HEK293T (cell line): ENCODE measurements around the gene PAQR9.

ENCODE experiments used
- CTCF ChIA-PET: fragments of 350-600 bp; formaldehyde crosslinking; extraction: SDS; loops from one replicate; lab custom pipeline; 2021; ENCODE audit warnings: antibody characterized with exemption, inconsistent platforms; lab: Yijun Ruan, JAX
- POLR2A ChIA-PET: fragments of 350-600 bp; formaldehyde crosslinking; extraction: SDS; loops from one replicate; lab custom pipeline; 2020; ENCODE audit warnings: antibody characterized with exemption, inconsistent platforms; lab: Yijun Ruan, JAX
- DNase-seq: peaks from one replicate; pipeline ENCODE4 v3.0.0; 2012; ENCODE audit warnings: mixed read lengths; ENCODE audit errors: extremely low spot score
- ARNT ChIP-seq: fragments of 450-650 bp; IDR thresholded peaks from 2 replicates; pipeline ENCODE4 v1.6.1; 2017; ENCODE audit warnings: mild to moderate bottlenecking
- BHLHE40 ChIP-seq: fragments of 450-650 bp; IDR thresholded peaks from 2 replicates; pipeline ENCODE4 v1.6.1; 2016; ENCODE audit warnings: mild to moderate bottlenecking, moderate library complexity, borderline replicate concordance
- ELF4 ChIP-seq: fragments of 450-650 bp; IDR thresholded peaks from 2 replicates; pipeline ENCODE4 v1.6.1; 2017; ENCODE audit warnings: antibody characterized with exemption
- FOXK2 ChIP-seq: fragments of 450-650 bp; IDR thresholded peaks from 2 replicates; pipeline ENCODE4 v1.6.1; 2016; ENCODE audit warnings: mild to moderate bottlenecking
- FOXM1 ChIP-seq: fragments of 450-650 bp; IDR thresholded peaks from 2 replicates; pipeline ENCODE4 v1.6.1; 2017; ENCODE audit warnings: mild to moderate bottlenecking, borderline replicate concordance
- HDGF ChIP-seq: fragments of 450-650 bp; IDR thresholded peaks from 2 replicates; pipeline ENCODE4 v1.6.1; 2017; ENCODE audit warnings: antibody characterized with exemption, borderline replicate concordance
- L3MBTL2 ChIP-seq: fragments of 450-650 bp; conservative IDR thresholded peaks from 2 replicates; pipeline ENCODE4 v1.6.1; 2016; ENCODE audit warnings: mild to moderate bottlenecking
- LEF1 ChIP-seq: fragments of 450-650 bp; IDR thresholded peaks from 2 replicates; pipeline ENCODE4 v1.6.1; 2017; ENCODE audit warnings: mild to moderate bottlenecking, borderline replicate concordance
- NFRKB ChIP-seq: fragments of 450-650 bp; IDR thresholded peaks from 2 replicates; pipeline ENCODE4 v1.6.1; 2016; ENCODE audit warnings: mild to moderate bottlenecking, moderate library complexity
- SP1 ChIP-seq: fragments of 450-650 bp; IDR thresholded peaks from 2 replicates; pipeline ENCODE4 v1.6.1; 2017
- SUZ12 ChIP-seq: fragments of 450-650 bp; IDR thresholded peaks from 2 replicates; pipeline ENCODE4 v1.6.1; 2016; ENCODE audit warnings: mild to moderate bottlenecking
- TARDBP ChIP-seq: fragments of 450-650 bp; IDR thresholded peaks from 2 replicates; pipeline ENCODE4 v1.6.1; 2016
- ZNF384 ChIP-seq: fragments of 450-650 bp; IDR thresholded peaks from 2 replicates; pipeline ENCODE4 v1.6.1; 2016
- TF ChIP-seq, protein P1 (sequence below): fragments of 450-650 bp; IDR thresholded peaks from 2 replicates; pipeline ENCODE4 v1.6.1; 2016

PAQR9 gene

DNA sequence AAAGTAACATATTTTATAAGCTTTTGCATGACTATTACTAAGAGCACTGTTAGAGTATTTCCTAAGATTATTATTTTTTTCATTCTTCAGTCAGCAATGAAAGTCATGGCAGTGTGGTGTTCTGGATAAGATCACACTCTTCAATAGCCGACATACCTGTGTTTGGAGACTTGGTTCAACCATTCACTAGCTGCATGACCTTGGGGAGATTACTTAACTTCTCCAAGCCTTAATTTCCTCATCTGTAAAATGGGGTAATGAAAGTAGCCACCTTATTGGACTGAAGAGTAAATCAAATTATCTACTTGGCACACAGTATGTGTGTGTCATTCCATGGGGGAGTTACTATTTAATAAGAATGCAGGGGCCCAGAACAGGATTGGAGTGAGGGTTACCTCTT is 50.0 kb downstream of the PAQR9 start:
- ChIA-PET CTCF (interaction anchor here (0.6 kb wide), 1 partner anchor 119 kb away, joined by 4 read pairs; no protein-coding TSS in a partner anchor), POLR2A (no interaction called here)
- TF ChIP-seq FOXM1 (no peak), BHLHE40 (no peak), ARNT (no peak), SUZ12 (no peak), ZNF384 (no peak), L3MBTL2 (no peak), LEF1 (no peak), ELF4 (no peak), FOXK2 (no peak), TARDBP (no peak), SP1 (no peak), HDGF (no peak)
- TF ChIP-seq, protein P1, sequence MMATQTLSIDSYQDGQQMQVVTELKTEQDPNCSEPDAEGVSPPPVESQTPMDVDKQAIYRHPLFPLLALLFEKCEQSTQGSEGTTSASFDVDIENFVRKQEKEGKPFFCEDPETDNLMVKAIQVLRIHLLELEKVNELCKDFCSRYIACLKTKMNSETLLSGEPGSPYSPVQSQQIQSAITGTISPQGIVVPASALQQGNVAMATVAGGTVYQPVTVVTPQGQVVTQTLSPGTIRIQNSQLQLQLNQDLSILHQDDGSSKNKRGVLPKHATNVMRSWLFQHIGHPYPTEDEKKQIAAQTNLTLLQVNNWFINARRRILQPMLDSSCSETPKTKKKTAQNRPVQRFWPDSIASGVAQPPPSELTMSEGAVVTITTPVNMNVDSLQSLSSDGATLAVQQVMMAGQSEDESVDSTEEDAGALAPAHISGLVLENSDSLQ = no peak
- no peak for DNase-seq

DNA sequence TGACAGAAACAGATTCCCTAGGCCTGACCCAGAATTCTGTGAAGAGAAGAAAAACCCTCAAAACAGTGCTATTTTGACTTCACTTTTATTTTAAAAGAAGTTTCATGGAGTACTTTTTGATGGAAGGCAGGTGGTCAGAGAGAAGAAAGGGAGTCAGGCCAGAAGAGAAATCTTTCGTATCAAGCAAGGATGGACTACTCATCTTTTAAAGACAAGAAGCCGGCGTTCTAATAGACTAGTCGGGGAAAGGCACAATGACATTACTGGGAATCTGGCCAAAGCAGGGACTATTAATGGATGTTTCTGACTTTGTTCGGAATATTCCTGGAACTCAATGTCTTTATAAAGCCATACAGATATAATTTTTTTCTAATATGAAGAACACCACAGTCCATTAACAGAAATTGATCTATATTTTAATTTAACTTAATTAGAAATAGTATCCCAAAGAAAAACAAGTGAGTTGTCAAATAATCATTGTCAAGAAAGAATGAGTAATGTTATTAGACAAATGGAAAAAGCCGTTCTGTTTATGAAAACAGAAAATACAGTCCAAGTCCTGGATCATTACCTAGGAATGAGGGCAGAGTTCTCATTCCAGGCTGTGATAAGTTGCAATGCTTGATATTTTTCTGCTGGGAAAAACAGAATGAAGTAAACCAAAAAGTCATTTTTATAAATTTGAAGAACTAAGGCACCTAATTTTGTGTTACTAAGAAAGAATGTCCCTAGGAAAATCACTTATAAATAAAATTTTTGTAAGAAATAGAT is 50.9 kb downstream of the PAQR9 start:
- POLR2A ChIA-PET = no interaction called here
- CTCF ChIA-PET = no interaction called here
- TF ChIP-seq FOXK2 = no peak
- TF ChIP-seq NFRKB = no peak
- no peak for TF ChIP-seq SP1
- TF ChIP-seq LEF1 = no peak
- no peak for TF ChIP-seq BHLHE40
- no peak for DNase-seq
